ENCODE data around the gene MPRIP.
"Not testable (repeated sequence)": the region's sequence is repeated elsewhere in the genome, so short reads cannot be mapped to it uniquely, and the experiment has no call there.

MPRIP gene

GRCh38 chr17:17134957-17135333, 92.7 kb downstream of the MPRIP start:
- ChIA-PET POLR2A (ENCODE audit: low non-redundant PET) (no interaction called here), CTCF (no interaction called here)
- H3K27ac ChIP-seq = peak overlapping the region; percentile 36
- DNase-seq (ENCODE audit: low spot score) = no peak
- TF ChIP-seq CTCF (conservative IDR thresholded peaks at IDR 0.05; ENCODE audit: low read depth) = no peak

GRCh38 chr17:17136221-17136620, 94.0 kb downstream of the MPRIP start:
- DNase-seq (ENCODE audit: low spot score); POLR2A ChIA-PET (ENCODE audit: low non-redundant PET); CTCF ChIA-PET: not testable (repeated sequence)
- peak overlapping the region; percentile 28 for H3K27ac ChIP-seq

GRCh38 chr17:17137731-17138585, 95.7 kb downstream of the MPRIP start:
- TF ChIP-seq CTCF (conservative IDR thresholded peaks at IDR 0.05; ENCODE audit: low read depth) = no peak
- CTCF ChIA-PET = interaction anchor here (0.5 to 0.7 kb wide), 2 partner anchors 22 to 68 kb away, joined by 4 to 5 read pairs; no protein-coding TSS in a partner anchor

GRCh38 chr17:17139972-17140589, 97.8 kb downstream of the MPRIP start:
- CTCF ChIA-PET = interaction anchor here (0.6 kb wide), 1 partner anchor 1065 kb away, joined by 3 read pairs; no protein-coding TSS in a partner anchor
- no peak for TF ChIP-seq CTCF (conservative IDR thresholded peaks at IDR 0.05; ENCODE audit: low read depth)
- POLR2A ChIA-PET (ENCODE audit: low non-redundant PET) = no interaction called here
- no peak for DNase-seq (ENCODE audit: low spot score)
- H3K27ac ChIP-seq = peak overlapping the region; percentile 64

More at GRCh38 chr17:17137731-17138585, 95.7 kb downstream of the MPRIP start:
- H3K27ac ChIP-seq = peak overlapping the region; percentile 24; the same call in 1 of the 2 replicates
- POLR2A ChIA-PET (ENCODE audit: low non-redundant PET) = no interaction called here
- no peak for DNase-seq (ENCODE audit: low spot score)

- no peak for TF ChIP-seq CTCF (conservative IDR thresholded peaks at IDR 0.05; ENCODE audit: low read depth)
- peak overlapping the region; percentile 64 for H3K27ac ChIP-seq
- peak; percentile 49 for DNase-seq (ENCODE audit: low spot score)
- POLR2A ChIA-PET (ENCODE audit: low non-redundant PET) = no interaction called here
- CTCF ChIA-PET = interaction anchor here (0.6 kb wide), 1 partner anchor 1066 kb away, joined by 3 read pairs; no protein-coding TSS in a partner anchor
Observed at GRCh38 chr17:17140590-17140980, 98.3 kb downstream of the MPRIP start.

GRCh38 chr17:17141279-17141678, 99.0 kb downstream of the MPRIP start:
- POLR2A ChIA-PET (ENCODE audit: low non-redundant PET) = no interaction called here
- DNase-seq (ENCODE audit: low spot score) = no peak
- CTCF ChIA-PET = interaction anchor here (0.7 to 1.2 kb wide), 2 partner anchors 23 to 61 kb away, joined by 3 read pairs; no protein-coding TSS in a partner anchor
- no peak for TF ChIP-seq CTCF (conservative IDR thresholded peaks at IDR 0.05; ENCODE audit: low read depth)
- peak overlapping the region; percentile 64 for H3K27ac ChIP-seq
